Mammary epithelial cell (primary cell): ENCODE results near the gene OR4F17.
"Not testable (repeated sequence)": the region's sequence is repeated elsewhere in the genome, so short reads cannot be mapped to it uniquely, and the experiment has no call there.

Experiments
- CTCF ChIP-seq, 2 donors: IDR thresholded peaks in 1 of 2; conservative IDR thresholded peaks in 1 of 2; 2 replicates each; pipeline ENCODE4 v1.5.1; 2011 to 2012; ENCODE audit warnings: inconsistent platforms in 2 of 2, low read length in 2 of 2, mild to moderate bottlenecking in 2 of 2, control low read depth in 1 of 2, low read depth in 1 of 2; ENCODE audit not compliant: insufficient read depth in 1 of 2; ENCODE audit errors: extremely low read depth in 1 of 2
- EZH2 ChIP-seq: IDR thresholded peaks from 2 replicates; pipeline ENCODE4 v1.6.1; 2012; ENCODE audit warnings: low read length, inconsistent platforms, borderline replicate concordance

GRCh38 chr19:97647-98046 is 9.3 kb upstream of the OR4F17 start:
- not testable (repeated sequence) for TF ChIP-seq CTCF (conservative IDR thresholded peaks at IDR 0.05 in 1 of 2, IDR thresholded peaks at IDR 0.05 in 1 of 2; ENCODE audit: extremely low read depth in 1 of 2, insufficient read depth in 1 of 2, low read depth in 1 of 2, low read length in 2 of 2); EZH2
